Parathyroid adenoma (tissue), 2 donors: ENCODE results near the gene RESP18.
A peak's percentile ranks its signal among the peaks of the same experiment; 100 is the strongest.

Experiments used
- H2AFZ ChIP-seq: fragments of 300-600 bp; sonication (generic); one replicate; pipeline ENCODE4 v1.7.0; 2017; ENCODE audit warnings: antibody characterized with exemption, mild to moderate bottlenecking
- H3K27ac ChIP-seq: fragments of 300-600 bp; sonication (generic); one replicate; pipeline ENCODE4 v1.7.0; 2017
- H3K27me3 ChIP-seq: fragments of 300-600 bp; sonication (generic); one replicate; pipeline ENCODE4 v1.7.0; 2017; ENCODE audit warnings: low read length; ENCODE audit not compliant: control insufficient read depth, insufficient read depth
- H3K36me3 ChIP-seq: fragments of 300-600 bp; sonication (generic); one replicate; pipeline ENCODE4 v1.7.0; 2017; ENCODE audit warnings: low read length; ENCODE audit not compliant: control insufficient read depth, insufficient read depth
- H3K4me1 ChIP-seq: fragments of 300-600 bp; sonication (generic); one replicate; pipeline ENCODE4 v1.7.0; 2017; ENCODE audit warnings: control low read depth
- H3K4me2 ChIP-seq: fragments of 300-600 bp; sonication (generic); one replicate; pipeline ENCODE4 v1.7.0; 2017; ENCODE audit warnings: low read length
- H3K4me3 ChIP-seq: fragments of 300-600 bp; sonication (generic); one replicate; pipeline ENCODE4 v1.7.0; 2017; ENCODE audit warnings: low read depth, low read length
- H3K79me2 ChIP-seq: fragments of 300-600 bp; sonication (generic); one replicate; pipeline ENCODE4 v1.7.0; 2017; ENCODE audit warnings: control low read depth
- H3K9ac ChIP-seq: fragments of 300-600 bp; sonication (generic); one replicate; pipeline ENCODE4 v1.7.0; 2017; ENCODE audit warnings: mild to moderate bottlenecking
- H3K9me3 ChIP-seq: fragments of 300-600 bp; sonication (generic); one replicate; pipeline ENCODE4 v1.7.0; 2017; ENCODE audit warnings: low read length; ENCODE audit not compliant: control insufficient read depth
- CTCF ChIP-seq: fragments of 300-600 bp; sonication (generic); IDR thresholded peaks from one replicate; pipeline ENCODE4 v1.7.0; 2017; ENCODE audit warnings: antibody characterized with exemption, mild to moderate bottlenecking
- donor health status: primary hyperparathyroidism.

RESP18 gene

GRCh38 chr2:219368690-219369191 lies 36.2 kb upstream of the RESP18 start:
- Histone ChIP-seq H3K79me2 (no peaks in the 10 kb centered on the region), H2AFZ (no peak overlapping the region), H3K4me2 (peak overlapping the region; percentile 79), H3K4me3 (peak overlapping the region; percentile 38), H3K4me1 (peaks cover 3% of the 10 kb centered on the region), H3K27me3 (no peaks in the 10 kb centered on the region), H3K9me3 (no peaks in the 10 kb centered on the region), H3K27ac (peak overlapping the region; percentile 20), H3K36me3 (no peaks in the 10 kb centered on the region), H3K9ac (no peak overlapping the region)
- no peak for TF ChIP-seq CTCF

- Histone ChIP-seq H3K27ac (no peak overlapping the region), H3K27me3 (peaks cover 2% of the 10 kb centered on the region), H3K36me3 (no peaks in the 10 kb centered on the region), H3K4me2 (no peak overlapping the region), H3K4me3 (no peak overlapping the region), H3K79me2 (no peaks in the 10 kb centered on the region), H3K9ac (no peak overlapping the region), H3K4me1 (peaks cover 6% of the 10 kb centered on the region), H2AFZ (no peak overlapping the region), H3K9me3 (no peaks in the 10 kb centered on the region)
- TF ChIP-seq CTCF: no peak
These were observed 30.1 kb upstream of the RESP18 start for GRCh38 chr2:219362524-219363164.

GRCh38 chr2:219362072-219362471 lies 29.5 kb upstream of the RESP18 start:
- Histone ChIP-seq H2AFZ (no peak overlapping the region), H3K36me3 (no peaks in the 10 kb centered on the region), H3K4me3 (no peak overlapping the region), H3K9me3 (no peaks in the 10 kb centered on the region), H3K27me3 (peaks cover 2% of the 10 kb centered on the region), H3K9ac (no peak overlapping the region), H3K4me1 (peaks cover 6% of the 10 kb centered on the region), H3K4me2 (no peak overlapping the region), H3K79me2 (no peaks in the 10 kb centered on the region), H3K27ac (no peak overlapping the region)
- TF ChIP-seq CTCF: no peak

DNA sequence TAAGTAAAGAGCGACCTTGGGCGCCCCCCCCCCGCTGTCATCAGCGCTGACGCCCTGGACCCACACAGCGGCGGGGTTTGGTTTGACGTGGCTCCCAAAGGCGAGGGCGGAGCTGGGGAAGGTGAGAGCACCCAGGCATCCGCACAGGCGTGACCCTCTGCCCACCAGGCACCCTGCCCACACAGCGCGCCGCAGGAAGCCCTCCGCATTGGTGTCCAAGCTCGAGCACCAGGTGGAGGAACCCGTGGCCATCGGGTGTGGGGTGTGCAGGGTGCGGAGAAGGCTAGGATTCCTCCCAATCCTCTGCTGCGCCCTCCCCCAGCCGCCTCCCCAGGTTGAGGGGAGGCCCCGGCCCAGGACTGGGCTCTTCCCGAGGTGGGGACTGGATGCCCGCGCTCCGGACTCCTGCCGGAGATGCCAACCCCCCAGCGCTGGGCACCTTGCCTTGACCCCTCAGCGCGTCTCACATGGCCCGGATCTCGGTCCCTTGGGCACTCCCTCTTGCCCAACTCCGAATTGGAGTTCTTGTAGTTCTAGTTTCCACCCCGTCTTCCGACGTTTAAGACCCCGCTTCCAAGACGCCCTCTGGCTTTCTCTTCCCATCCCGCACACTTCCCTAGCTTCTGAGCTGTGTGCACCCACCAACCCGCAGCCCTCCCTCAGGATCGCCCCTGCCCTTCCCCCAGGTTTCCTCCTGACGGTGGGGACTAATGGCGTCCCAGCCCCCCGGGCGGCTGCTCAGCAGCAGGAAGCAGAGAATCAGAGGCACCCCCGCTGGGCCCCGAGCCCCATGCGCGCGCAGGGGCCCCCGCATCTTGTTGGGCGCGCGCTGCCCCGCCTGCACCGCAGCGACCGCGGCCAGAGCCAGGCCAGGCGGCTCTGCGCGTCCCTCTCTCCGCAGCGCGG lies 25.9 kb upstream of the RESP18 start:
- no peak overlapping the region for H3K27ac ChIP-seq
- H3K4me2 ChIP-seq: peak overlapping the region; percentile 14
- no peaks in the 10 kb centered on the region for H3K36me3 ChIP-seq
- H3K9me3 ChIP-seq: no peaks in the 10 kb centered on the region
- peak overlapping the region; percentile 55 for H2AFZ ChIP-seq
- no peak overlapping the region for H3K4me3 ChIP-seq
- H3K4me1 ChIP-seq: peaks cover 6% of the 10 kb centered on the region
- peaks cover 2% of the 10 kb centered on the region for H3K27me3 ChIP-seq
- no peak for TF ChIP-seq CTCF
- no peak overlapping the region for H3K9ac ChIP-seq
- H3K79me2 ChIP-seq: no peaks in the 10 kb centered on the region
